BLaER1 treated with 17β-estradiol and CSF1 and Interleukin-3, amounts not matched to agents 10 nM and 100 nM (cell line): ENCODE results near the gene FBXW2.
A peak's percentile ranks its signal among the peaks of the same experiment; 100 is the strongest.

Experiments used
- H3K27ac ChIP-seq, 11 experiments: shearing (Covaris generic); formaldehyde crosslinking; 2 replicates each; pipeline ENCODE4 v1.8.1; 2022
- H3K27me3 ChIP-seq, 11 experiments: shearing (Covaris generic); formaldehyde crosslinking; 2 replicates each; pipeline ENCODE4 v1.8.1; 2022
- H3K36me3 ChIP-seq, 11 experiments: shearing (Covaris generic); formaldehyde crosslinking; 2 replicates each; pipeline ENCODE4 v1.8.1; 2022
- H3K4me1 ChIP-seq, 10 experiments: shearing (Covaris generic); formaldehyde crosslinking; 2 replicates each; pipeline ENCODE4 v1.8.1; 2022
- H3K4me2 ChIP-seq, 11 experiments: shearing (Covaris generic); formaldehyde crosslinking; 2 replicates each; pipeline ENCODE4 v1.8.1; 2022
- H3K4me3 ChIP-seq, 10 experiments: shearing (Covaris generic); formaldehyde crosslinking; 2 replicates each; pipeline ENCODE4 v1.8.1; 2022
- H3K9ac ChIP-seq, 11 experiments: shearing (Covaris generic); formaldehyde crosslinking; 2 replicates each; pipeline ENCODE4 v1.8.1; 2022
- H3K9me3 ChIP-seq, 11 experiments: shearing (Covaris generic); formaldehyde crosslinking; replicated peaks in 1 of 11; 2 replicates each; pipeline ENCODE4 v1.8.1; 2022
- H4K20me1 ChIP-seq, 11 experiments: shearing (Covaris generic); formaldehyde crosslinking; 2 replicates each; pipeline ENCODE4 v1.8.1; 2022
- Cebpa-rat ChIP-seq, 11 experiments: shearing (Covaris generic); IDR thresholded peaks; 2 replicates each; pipeline ENCODE4 v1.8.1; 2022

Gene FBXW2

GRCh38 chr9:120720404-120720803 lies 72.8 kb downstream of the FBXW2 start:
- no peaks in the 10 kb centered on the region for H3K36me3 ChIP-seq
- no peak overlapping the region for H3K27ac ChIP-seq
- no peaks in the 10 kb centered on the region for H3K27me3 ChIP-seq
- no peak overlapping the region for H3K9ac ChIP-seq
- no peak overlapping the region for H3K4me3 ChIP-seq
- H3K9me3 ChIP-seq, result no peaks in the 10 kb centered on the region
- no peak overlapping the region for H3K4me2 ChIP-seq
- no peak for TF ChIP-seq Cebpa-rat (IDR thresholded peaks at IDR 0.05)
- H4K20me1 ChIP-seq, result no peaks in the 10 kb centered on the region
- H3K4me1 ChIP-seq, result peaks cover 2 to 7% (median 4%) of the 10 kb centered on the region in 10 experiments; a peak in 19 of 20 replicates

GRCh38 chr9:120718316-120718715 lies 74.9 kb downstream of the FBXW2 start:
- H3K9me3 ChIP-seq, result no peaks in the 10 kb centered on the region
- H3K9ac ChIP-seq, result no peak overlapping the region
- H3K4me1 ChIP-seq, result peaks cover 8 to 14% (median 11%) of the 10 kb centered on the region in 10 experiments
- no peak for TF ChIP-seq Cebpa-rat (IDR thresholded peaks at IDR 0.05)
- no peak overlapping the region for H3K27ac ChIP-seq
- no peak overlapping the region for H3K4me3 ChIP-seq
- H3K4me2 ChIP-seq, result no peak overlapping the region
- no peaks in the 10 kb centered on the region for H3K36me3 ChIP-seq
- H4K20me1 ChIP-seq, result peaks cover 0 to 5% (median 0%) of the 10 kb centered on the region in 11 experiments; a peak in 3 of 22 replicates
- H3K27me3 ChIP-seq, result no peaks in the 10 kb centered on the region

- Histone ChIP-seq H3K36me3 (no peaks in the 10 kb centered on the region), H3K4me1 (peaks cover 12 to 23% (median 18%) of the 10 kb centered on the region in 10 experiments), H4K20me1 (peaks cover 0 to 17% (median 0%) of the 10 kb centered on the region in 11 experiments; a peak in 6 of 22 replicates), H3K4me2 (no peak overlapping the region), H3K9me3 (no peaks in the 10 kb centered on the region), H3K27ac (no peak overlapping the region), H3K4me3 (no peak overlapping the region), H3K27me3 (no peaks in the 10 kb centered on the region), H3K9ac (no peak overlapping the region)
- no peak for TF ChIP-seq Cebpa-rat (IDR thresholded peaks at IDR 0.05)
Measured at GRCh38 chr9:120717176-120717575, 76.0 kb downstream of the FBXW2 start.

GRCh38 chr9:120716483-120716882 lies 76.7 kb downstream of the FBXW2 start:
- no peak overlapping the region for H3K9ac ChIP-seq
- no peak for TF ChIP-seq Cebpa-rat (IDR thresholded peaks at IDR 0.05)
- no peaks in the 10 kb centered on the region for H3K27me3 ChIP-seq
- no peak overlapping the region for H3K4me3 ChIP-seq
- H3K9me3 ChIP-seq, result no peaks in the 10 kb centered on the region
- H3K4me1 ChIP-seq, result peaks cover 12 to 30% (median 24%) of the 10 kb centered on the region in 10 experiments
- peaks cover 0 to 23% (median 7%) of the 10 kb centered on the region in 11 experiments; a peak in 7 of 22 replicates for H4K20me1 ChIP-seq
- H3K36me3 ChIP-seq, result no peaks in the 10 kb centered on the region
- no peak overlapping the region for H3K27ac ChIP-seq
- no peak overlapping the region for H3K4me2 ChIP-seq

GRCh38 chr9:120715389-120715924 lies 77.8 kb downstream of the FBXW2 start:
- no peaks in the 10 kb centered on the region for H3K27me3 ChIP-seq
- H3K9ac ChIP-seq, result peak overlapping the region in 10 of 11 experiments; percentile 89 to 98 (median 92); a peak in 18 of 22 replicates
- H3K9me3 ChIP-seq, result no peaks in the 10 kb centered on the region
- H3K4me2 ChIP-seq, result peak overlapping the region; percentile 74 to 92 (median 85)
- peaks cover 0 to 6% (median 0%) of the 10 kb centered on the region in 11 experiments; a peak in 1 of 22 replicates for H3K36me3 ChIP-seq
- peaks cover 0 to 34% (median 14%) of the 10 kb centered on the region in 11 experiments; a peak in 8 of 22 replicates for H4K20me1 ChIP-seq
- peaks cover 17 to 40% (median 34%) of the 10 kb centered on the region in 10 experiments for H3K4me1 ChIP-seq
- H3K4me3 ChIP-seq, result peak overlapping the region; percentile 83 to 99 (median 96); a peak in 16 of 20 replicates
- TF ChIP-seq Cebpa-rat (IDR thresholded peaks at IDR 0.05), result no peak
- peak overlapping the region in 8 of 11 experiments; percentile 86 to 96 (median 92); a peak in 16 of 22 replicates for H3K27ac ChIP-seq

GRCh38 chr9:120714846-120715388 lies 78.3 kb downstream of the FBXW2 start:
- Histone ChIP-seq H3K9ac (peak overlapping the region; percentile 89 to 98 (median 94)), H3K27me3 (no peaks in the 10 kb centered on the region), H3K4me1 (peaks cover 19 to 45% (median 39%) of the 10 kb centered on the region in 10 experiments), H3K4me3 (peak overlapping the region; percentile 83 to 99 (median 96)), H3K4me2 (peak overlapping the region; percentile 74 to 92 (median 85)), H3K27ac (peak overlapping the region; percentile 40 to 96 (median 92); a peak in 21 of 22 replicates), H3K9me3 (no peaks in the 10 kb centered on the region), H4K20me1 (peaks cover 0 to 39% (median 15%) of the 10 kb centered on the region in 11 experiments; a peak in 8 of 22 replicates), H3K36me3 (peaks cover 0 to 7% (median 0%) of the 10 kb centered on the region in 11 experiments; a peak in 4 of 22 replicates)
- TF ChIP-seq Cebpa-rat (IDR thresholded peaks at IDR 0.05), result no peak

GRCh38 chr9:120714088-120714845 lies 78.9 kb downstream of the FBXW2 start, which contains the start of gene MEGF9:
Gene MEGF9, minus strand, starts transcription at chr9:120714470. Its CDS starts 112 bp downstream, at chr9:120714358.
- no peak for TF ChIP-seq Cebpa-rat (IDR thresholded peaks at IDR 0.05)
- H3K9ac ChIP-seq, result peak within 1 kb of the TSS; percentile 89 to 98 (median 94)
- peaks cover 26 to 52% (median 46%) of the 10 kb centered on the region in 10 experiments for H3K4me1 ChIP-seq
- peak within 1 kb of the TSS; percentile 77 to 98 (median 87) for H3K4me2 ChIP-seq
- no peaks in the 10 kb centered on the region for H3K9me3 ChIP-seq
- H3K27ac ChIP-seq, result peak within 1 kb of the TSS; percentile 78 to 96 (median 92)
- peak within 1 kb of the TSS; percentile 83 to 99 (median 96) for H3K4me3 ChIP-seq
- H4K20me1 ChIP-seq, result peaks cover 0 to 46% (median 18%) of the 10 kb centered on the region in 11 experiments; a peak in 8 of 22 replicates
- H3K27me3 ChIP-seq, result no peaks in the 10 kb centered on the region
- H3K36me3 ChIP-seq, result peaks cover 0 to 14% (median 6%) of the 10 kb centered on the region in 11 experiments; a peak in 10 of 22 replicates

- peaks cover 34 to 57% (median 54%) of the 10 kb centered on the region in 10 experiments for H3K4me1 ChIP-seq
- H3K9ac ChIP-seq, result peak overlapping the region; percentile 89 to 98 (median 94)
Measured at GRCh38 chr9:120713257-120714087, 79.7 kb downstream of the FBXW2 start.

More at GRCh38 chr9:120713257-120714087, 79.7 kb downstream of the FBXW2 start:
- H3K36me3 ChIP-seq, result peaks cover 0 to 21% (median 12%) of the 10 kb centered on the region in 11 experiments; a peak in 11 of 22 replicates
- peak overlapping the region; percentile 78 to 96 (median 92) for H3K27ac ChIP-seq
- H3K9me3 ChIP-seq, result no peaks in the 10 kb centered on the region
- no peak for TF ChIP-seq Cebpa-rat (IDR thresholded peaks at IDR 0.05)
- peak overlapping the region; percentile 77 to 98 (median 87) for H3K4me2 ChIP-seq
- H4K20me1 ChIP-seq, result peaks cover 0 to 53% (median 25%) of the 10 kb centered on the region in 11 experiments; a peak in 9 of 22 replicates
- H3K27me3 ChIP-seq, result no peaks in the 10 kb centered on the region
- H3K4me3 ChIP-seq, result peak overlapping the region; percentile 83 to 99 (median 96)
